OCI-LY7 (cell line): ENCODE data around the gene HLA-DMB. TPM values are rescaled to one million over a fixed set of nuclear protein-coding genes. Genes with fewer than 3 reads are reported as not detected.

Experiments used
- BruUV-seq: library from RNA; stranded (reverse); fragments of 400-500 nt; replicated peaks from 2 replicates; lab custom pipeline; 2021; lab: Mats Ljungman, UMichigan
- CTCF ChIA-PET: fragments of 300-600 bp; sonication (Branson Sonifier 250); formaldehyde crosslinking; loops from one replicate; lab custom pipeline; 2022; ENCODE audit warnings: antibody characterized with exemption; ENCODE audit not compliant: unreplicated experiment; lab: Charles Lee
- POLR2A ChIA-PET: fragments of 300-600 bp; sonication (Branson Sonifier 250); formaldehyde crosslinking; loops from one replicate; lab custom pipeline; 2022; ENCODE audit warnings: antibody characterized with exemption; lab: Charles Lee
- DNase-seq: peaks from one replicate; pipeline ENCODE4 v3.0.0-alpha.2; 2015; ENCODE audit warnings: low spot score
- H2AFZ ChIP-seq: fragments of 200-600 bp; sonication (generic), shearing (Covaris generic); 2 replicates; pipeline ENCODE4 v1.6.1; 2014; ENCODE audit warnings: mild to moderate bottlenecking, antibody characterized with exemption, low read length, moderate library complexity
- H3K27ac ChIP-seq: fragments of 200-600 bp; sonication (generic); 2 replicates; pipeline ENCODE4 v1.5.1; 2014; ENCODE audit warnings: mixed run types, low read depth, mild to moderate bottlenecking, moderate library complexity, low read length, inconsistent platforms; ENCODE audit not compliant: poor library complexity, severe bottlenecking
- H3K36me3 ChIP-seq: fragments of 200-600 bp; sonication (generic); 2 replicates; pipeline ENCODE4 v1.6.1; 2014; ENCODE audit warnings: mild to moderate bottlenecking, antibody characterized with exemption, low read length, moderate library complexity, mixed read lengths; ENCODE audit not compliant: insufficient read depth
- H3K4me1 ChIP-seq: fragments of 200-600 bp; sonication (generic); 2 replicates; pipeline ENCODE4 v1.5.1; 2014; ENCODE audit warnings: mild to moderate bottlenecking, low read length; ENCODE audit not compliant: insufficient read depth, poor library complexity, severe bottlenecking
- H3K4me2 ChIP-seq: fragments of 200-600 bp; sonication (generic); 2 replicates; pipeline ENCODE4 v1.6.1; 2014; ENCODE audit warnings: mild to moderate bottlenecking, low read length
- H3K4me3 ChIP-seq: fragments of 200-600 bp; sonication (generic); 2 replicates; pipeline ENCODE4 v1.5.1; 2014; ENCODE audit warnings: mild to moderate bottlenecking, low read depth, low read length; ENCODE audit not compliant: poor library complexity, severe bottlenecking
- H3K79me2 ChIP-seq: fragments of 200-600 bp; sonication (generic); 2 replicates; pipeline ENCODE4 v1.6.1; 2016; ENCODE audit warnings: low read depth, mild to moderate bottlenecking, low read length, moderate library complexity, mixed read lengths; ENCODE audit not compliant: insufficient read depth
- H3K9me2 ChIP-seq: fragments of 200-600 bp; sonication (generic); 2 replicates; pipeline ENCODE4 v1.6.1; 2016; ENCODE audit warnings: mild to moderate bottlenecking, low read length, mixed read lengths; ENCODE audit not compliant: insufficient read depth
- H3K9me3 ChIP-seq: fragments of 200-600 bp; sonication (generic); 2 replicates; pipeline ENCODE4 v1.6.1; 2014; ENCODE audit warnings: mild to moderate bottlenecking, mixed run types, low read length, mixed read lengths
- H4K20me1 ChIP-seq: fragments of 200-600 bp; sonication (generic); 2 replicates; pipeline ENCODE4 v1.6.1; 2014; ENCODE audit warnings: mild to moderate bottlenecking, antibody characterized with exemption, low read length, moderate library complexity, mixed read lengths; ENCODE audit not compliant: insufficient read depth
- EZH2phosphoT487 ChIP-seq: fragments of 200-600 bp; sonication (generic); IDR thresholded peaks from 2 replicates; pipeline ENCODE4 v1.6.1; 2018; ENCODE audit warnings: low read depth, borderline replicate concordance, mild to moderate bottlenecking, mixed run types, antibody characterized with exemption, low read length, moderate library complexity, mixed read lengths
- intact Hi-C: fragments of 100-400 bp; cut with micrococcal nuclease; formaldehyde crosslinking; loops from one replicate; pipeline ENCODE4 v1.10.0; 2022; ENCODE audit not compliant: unreplicated experiment
- total RNA-seq, 2 experiments: library from RNA; depleted of rRNA in 1 of 2; stranded (reverse); fragments of >200 nt in 1 of 2; shearing (Covaris generic) in 1 of 2; gene quantifications; 2 replicates each; pipeline ENCODE4 v1.2.3, GENCODE V29; 2014 to 2022
- TF ChIP-seq, protein P1 (sequence below): fragments of 200-600 bp; sonication (generic); conservative IDR thresholded peaks from 2 replicates; pipeline ENCODE4 v1.5.1; 2014; ENCODE audit warnings: mild to moderate bottlenecking, antibody characterized with exemption, low read length, moderate library complexity, mixed read lengths

The HLA-DMB gene
- total RNA-seq, 2 experiments from 2014 or later, result 78.5 to 85.1 TPM

- ChIA-PET POLR2A (interaction anchor here (0.8 to 7.8 kb wide), 16 partner anchors 10 to 1138 kb away, joined by 3 to 203 read pairs (median 10); partner anchors contain the start of genes HLA-DMA and HLA-DMB), CTCF (interaction anchor here (0.6 to 2.4 kb wide), 7 partner anchors 9 to 37 kb away, joined by 3 to 23 read pairs (median 4); partner anchors contain the start of gene HLA-DMA)
- peak; percentile 87 for DNase-seq
- Histone ChIP-seq H3K27ac (peak overlapping the region; percentile 99), H4K20me1 (peaks cover 34% of the 10 kb centered on the region), H3K79me2 (peaks cover 80% of the 10 kb centered on the region), H3K4me1 (peaks cover 27% of the 10 kb centered on the region), H2AFZ (no peak overlapping the region), H3K36me3 (peaks cover 52% of the 10 kb centered on the region), H3K4me3 (peak overlapping the region; percentile 93), H3K9me2 (no peaks in the 10 kb centered on the region), H3K4me2 (peak overlapping the region; percentile 98), H3K9me3 (no peaks in the 10 kb centered on the region)
- no peak for TF ChIP-seq EZH2phosphoT487
- TF ChIP-seq, protein P1, sequence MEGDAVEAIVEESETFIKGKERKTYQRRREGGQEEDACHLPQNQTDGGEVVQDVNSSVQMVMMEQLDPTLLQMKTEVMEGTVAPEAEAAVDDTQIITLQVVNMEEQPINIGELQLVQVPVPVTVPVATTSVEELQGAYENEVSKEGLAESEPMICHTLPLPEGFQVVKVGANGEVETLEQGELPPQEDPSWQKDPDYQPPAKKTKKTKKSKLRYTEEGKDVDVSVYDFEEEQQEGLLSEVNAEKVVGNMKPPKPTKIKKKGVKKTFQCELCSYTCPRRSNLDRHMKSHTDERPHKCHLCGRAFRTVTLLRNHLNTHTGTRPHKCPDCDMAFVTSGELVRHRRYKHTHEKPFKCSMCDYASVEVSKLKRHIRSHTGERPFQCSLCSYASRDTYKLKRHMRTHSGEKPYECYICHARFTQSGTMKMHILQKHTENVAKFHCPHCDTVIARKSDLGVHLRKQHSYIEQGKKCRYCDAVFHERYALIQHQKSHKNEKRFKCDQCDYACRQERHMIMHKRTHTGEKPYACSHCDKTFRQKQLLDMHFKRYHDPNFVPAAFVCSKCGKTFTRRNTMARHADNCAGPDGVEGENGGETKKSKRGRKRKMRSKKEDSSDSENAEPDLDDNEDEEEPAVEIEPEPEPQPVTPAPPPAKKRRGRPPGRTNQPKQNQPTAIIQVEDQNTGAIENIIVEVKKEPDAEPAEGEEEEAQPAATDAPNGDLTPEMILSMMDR, result no peak
- BruUV-seq, result no TSS peak
- intact Hi-C loops, result loop anchor here (5.0 kb wide), 1 partner anchor 128 kb away; the partner anchor contains the start of gene PSMB8
These were observed 29.8 kb upstream of the HLA-DMB start for GRCh38 chr6:32970413-32971241.

DNA sequence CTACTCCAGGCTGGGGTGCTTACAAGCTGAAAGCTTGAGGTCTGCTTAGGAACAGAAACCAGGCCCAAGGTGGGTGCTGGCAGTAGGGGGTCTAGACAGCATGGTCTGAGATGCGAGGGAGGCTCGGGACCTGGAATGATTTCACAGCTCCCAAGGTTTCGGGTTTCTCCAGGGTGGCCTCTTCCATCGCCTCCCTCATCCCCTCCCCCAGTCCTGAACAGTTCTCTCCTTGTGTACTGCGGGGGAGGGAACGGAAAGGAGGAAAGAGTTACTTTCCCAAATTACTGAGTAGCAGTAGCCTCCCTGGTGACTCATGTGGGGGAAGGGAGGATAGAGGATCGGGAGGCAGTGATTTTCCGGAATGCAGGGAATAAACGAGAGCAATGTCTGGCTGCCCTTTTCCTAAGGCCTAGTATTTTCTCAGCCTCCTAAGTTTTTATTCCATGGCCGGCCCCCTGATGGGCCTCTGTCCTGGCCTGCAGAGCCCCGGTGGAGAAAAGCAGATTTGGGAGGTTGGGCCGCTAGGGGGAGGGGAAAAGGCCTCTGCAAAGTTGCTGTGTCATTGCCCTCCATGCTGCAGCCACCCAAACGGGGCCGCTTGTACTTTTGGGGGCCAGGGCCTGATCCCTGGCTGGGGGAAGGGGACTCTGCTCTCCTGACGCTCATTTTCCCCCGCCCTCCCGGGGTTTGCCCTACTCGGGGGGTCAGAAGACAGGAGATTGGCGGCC, 29.0 kb upstream of the HLA-DMB start:
- Histone ChIP-seq H3K4me3 (peak overlapping the region; percentile 93), H3K27ac (peak overlapping the region; percentile 99), H3K9me2 (no peaks in the 10 kb centered on the region), H3K4me1 (peaks cover 20% of the 10 kb centered on the region), H4K20me1 (peaks cover 27% of the 10 kb centered on the region), H3K79me2 (peaks cover 74% of the 10 kb centered on the region), H3K4me2 (peak overlapping the region; percentile 98), H2AFZ (no peak overlapping the region), H3K36me3 (peaks cover 44% of the 10 kb centered on the region), H3K9me3 (no peaks in the 10 kb centered on the region)
- intact Hi-C loops, result loop anchor here (5.0 kb wide), 1 partner anchor 128 kb away; the partner anchor contains the start of gene PSMB8
- BruUV-seq, result no TSS peak
- CTCF ChIA-PET, result interaction anchor here (0.6 to 2.4 kb wide), 5 partner anchors 10 to 36 kb away, joined by 3 to 12 read pairs (median 4); no protein-coding TSS in a partner anchor
- TF ChIP-seq, protein P1, result no peak
- TF ChIP-seq EZH2phosphoT487, result no peak
- POLR2A ChIA-PET, result interaction anchor here (0.6 to 7.8 kb wide), 11 partner anchors 11 to 268 kb away, joined by 3 to 203 read pairs (median 7); partner anchors contain the start of genes HLA-DMA and HLA-DMB
- peak; percentile 87 for DNase-seq
